SKM-1 (cell line): ENCODE results near the gene SLC39A7.

Experiments
- DNase-seq: peaks from one replicate; lab custom pipeline; 2025; ENCODE audit not compliant: unreplicated experiment; lab: John Stamatoyannopoulos, UW

SLC39A7 gene

DNA sequence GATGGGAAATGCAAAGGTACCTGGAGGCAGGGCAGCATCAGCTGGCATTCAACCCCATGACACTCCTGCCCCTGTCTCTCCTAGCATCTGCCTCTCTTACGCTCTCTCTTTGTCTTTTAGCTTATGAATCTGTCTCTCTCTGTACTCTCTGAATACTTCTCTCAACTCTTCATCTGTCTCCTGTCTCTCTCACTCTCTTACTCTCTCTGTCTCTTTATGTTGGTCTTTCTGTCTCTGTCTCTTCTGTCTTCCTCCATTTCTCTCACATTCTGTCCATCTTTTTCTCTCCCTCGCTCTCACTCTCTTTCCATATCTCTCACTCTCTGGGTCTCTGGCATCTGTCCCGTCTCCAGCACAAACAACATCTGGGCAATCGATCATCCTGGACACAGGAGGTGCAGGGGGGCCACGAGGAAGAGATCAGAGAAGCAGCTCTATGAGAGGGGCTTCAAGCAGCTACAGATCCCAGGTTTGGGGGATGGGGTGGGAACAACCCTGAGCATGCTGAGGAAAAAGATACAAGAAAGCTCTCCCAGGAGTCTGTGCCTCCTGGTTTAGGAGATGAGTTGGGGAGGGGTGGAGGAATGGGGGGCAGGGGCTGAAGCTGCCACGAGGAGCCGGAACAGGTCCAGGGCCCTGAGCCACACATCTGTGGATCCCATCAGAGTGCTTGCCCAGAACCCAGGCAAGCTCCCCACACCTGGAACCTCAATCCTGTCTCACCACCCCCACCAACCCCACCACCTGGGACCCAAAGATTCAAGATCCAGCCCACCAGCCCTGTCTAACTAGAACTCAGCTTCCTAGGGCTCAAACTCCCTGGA, 10.8 kb upstream of the SLC39A7 start:
- DNase-seq, result no peak

DNA sequence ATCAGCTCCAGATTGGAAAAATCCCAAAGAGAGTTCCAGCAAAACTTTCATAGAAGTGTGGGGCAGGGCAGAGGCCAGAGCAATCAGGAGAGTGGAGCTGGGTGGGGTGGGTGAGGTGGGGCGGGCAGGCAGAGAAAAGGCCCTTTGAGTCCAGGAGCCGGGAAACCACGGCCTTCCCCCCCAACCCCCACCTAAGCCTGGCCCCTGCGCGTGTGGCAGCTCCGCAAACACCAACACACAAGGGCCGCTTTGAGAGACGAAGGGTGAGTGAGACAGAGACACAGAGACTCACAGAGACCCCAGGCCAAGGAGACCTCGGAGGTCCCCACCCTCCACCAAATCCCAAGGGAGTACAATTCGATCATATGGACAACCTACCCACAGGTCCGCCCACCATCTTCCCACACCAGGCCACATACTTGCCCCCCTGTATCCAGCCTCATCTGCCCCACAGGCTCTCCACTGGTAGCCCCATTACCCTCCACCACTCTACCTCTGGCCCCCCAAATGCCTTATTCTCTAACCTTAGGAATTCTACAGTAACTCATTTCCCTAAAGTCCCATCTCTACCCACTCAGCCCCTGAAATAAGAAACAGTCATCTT, 10.1 kb upstream of the SLC39A7 start:
- DNase-seq, result no peak

DNA sequence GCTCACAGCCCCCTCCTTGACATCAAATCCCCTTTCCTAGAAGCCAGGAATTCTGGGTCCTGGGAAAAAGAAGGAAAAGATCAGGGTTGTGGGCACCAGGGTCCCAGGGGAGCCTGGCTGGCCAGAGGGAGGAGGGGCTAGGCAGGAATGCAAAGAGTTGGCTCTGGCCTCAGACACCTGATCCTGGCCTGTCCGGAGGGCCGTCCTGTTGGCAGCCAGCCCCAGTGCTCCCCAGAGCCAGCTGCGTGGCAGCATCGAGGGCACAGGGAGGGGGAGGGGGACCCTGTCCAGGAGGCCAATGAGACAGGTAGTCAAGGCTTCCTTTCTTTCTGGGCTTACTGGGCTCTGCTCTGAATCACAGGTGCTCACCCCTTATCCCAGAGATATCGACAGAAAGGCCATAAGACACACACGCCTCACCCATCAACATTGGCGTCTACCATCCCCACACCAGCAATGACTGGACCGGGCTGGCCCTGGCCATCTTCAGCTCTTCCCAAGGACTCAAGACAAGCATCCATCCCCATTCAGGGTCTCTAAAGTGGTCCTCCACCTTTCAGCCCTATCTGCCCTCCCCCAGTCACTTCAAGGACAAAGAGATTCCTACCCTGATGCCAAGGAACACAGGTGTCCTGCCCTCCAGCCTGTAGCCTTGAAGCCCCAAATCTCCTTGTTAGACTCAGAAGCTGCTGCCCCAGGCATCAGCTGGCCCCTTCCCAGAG, 9.1 kb upstream of the SLC39A7 start:
- DNase-seq, result no peak

DNA sequence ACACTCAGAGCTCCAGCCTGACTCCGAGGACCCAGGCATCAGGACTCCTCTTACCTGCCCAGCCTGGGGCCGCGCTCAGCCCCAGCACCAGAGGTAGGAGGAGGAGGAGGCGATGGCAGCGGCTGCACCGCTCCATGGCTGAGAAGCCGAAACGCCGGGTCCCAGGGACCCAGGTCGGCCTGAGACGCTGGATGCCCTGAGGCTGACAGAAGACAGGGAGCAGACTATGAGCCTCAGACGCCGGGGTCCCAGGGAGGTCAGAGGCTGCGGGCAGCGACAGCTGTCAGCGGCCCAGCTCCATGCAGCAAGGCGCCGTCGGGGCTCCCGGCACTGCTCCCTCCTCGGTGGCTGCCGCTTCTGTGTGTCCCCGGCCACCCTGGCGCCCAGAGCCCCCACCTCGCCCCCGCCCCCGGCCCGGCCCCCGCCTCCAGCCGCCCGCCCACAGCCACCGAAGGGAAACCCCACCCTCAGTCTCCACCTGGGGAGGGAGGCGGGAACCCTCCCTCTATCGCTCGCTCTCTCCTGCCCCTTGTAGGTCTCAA, 8.5 kb upstream of the SLC39A7 start, which contains the start of gene COL11A2:
Gene COL11A2, minus strand, starts transcription at position 363 of the 542 bp plus-strand sequence. Its CDS starts 227 bp downstream, at position 136.
- DNase-seq, result no peak

DNA sequence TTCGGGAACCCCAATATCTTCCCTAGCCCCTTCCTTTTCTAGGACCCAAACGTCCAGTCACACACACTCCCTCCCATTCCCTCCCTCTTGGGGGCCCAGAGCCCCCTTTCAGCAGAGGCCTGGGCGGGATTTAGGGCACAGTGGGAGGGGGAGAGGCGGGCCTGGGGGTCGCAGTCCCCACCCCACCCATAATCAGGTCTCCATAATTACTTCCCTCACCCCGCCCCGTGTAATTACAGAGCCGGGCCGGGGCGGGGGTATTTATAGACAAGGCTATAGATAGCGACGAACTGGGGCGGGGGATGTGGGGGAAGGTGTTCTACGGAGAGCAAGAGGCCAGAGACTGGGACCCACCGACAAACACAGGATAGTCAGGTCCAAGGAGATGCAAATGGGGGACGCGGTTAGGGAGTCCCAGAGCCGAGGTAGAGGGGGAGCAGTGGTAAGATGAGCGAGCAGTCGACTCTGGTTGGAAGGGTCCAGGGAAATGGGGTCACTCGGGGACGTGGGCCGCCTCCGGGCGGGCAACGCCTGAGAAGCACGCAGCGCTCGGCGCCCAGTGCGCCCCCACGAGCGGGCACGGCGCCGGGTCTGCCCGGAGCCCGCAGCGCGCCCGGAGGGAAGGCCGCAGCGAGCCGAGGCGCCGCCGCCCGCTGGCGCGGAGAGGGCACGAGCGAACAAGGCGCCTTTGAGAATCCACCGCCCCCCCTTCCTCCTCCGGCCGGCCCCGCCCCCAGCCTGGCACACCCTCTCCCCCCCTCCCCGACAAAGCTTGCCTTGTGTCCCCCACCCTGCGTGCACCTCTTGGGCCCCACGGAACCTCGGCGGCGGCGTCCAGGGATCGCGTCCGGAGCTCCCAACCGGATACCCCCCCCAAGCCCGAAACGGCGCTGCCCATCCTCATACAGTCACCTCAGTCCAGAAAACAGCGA, 7.7 kb upstream of the SLC39A7 start:
- DNase-seq, result no peak

DNA sequence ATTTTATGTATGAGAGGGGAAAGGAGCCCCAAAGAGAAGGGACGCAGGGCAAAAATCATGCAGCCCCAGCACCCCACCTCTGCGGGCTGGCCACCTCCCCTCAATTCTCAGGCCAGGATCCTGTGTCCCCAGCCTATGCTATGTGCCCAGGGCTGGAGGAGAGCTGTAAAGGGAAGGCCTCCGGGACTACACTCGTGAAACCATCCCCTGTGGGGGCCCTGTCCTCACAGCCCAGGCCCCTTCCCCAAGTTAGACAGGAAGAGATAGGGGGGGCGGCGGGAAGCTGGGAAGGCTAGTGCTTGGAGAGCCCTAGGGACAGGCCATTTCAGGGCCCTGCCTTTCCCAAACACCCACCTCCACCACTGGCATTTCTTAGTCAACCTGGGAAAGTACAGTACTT, 7.0 kb upstream of the SLC39A7 start:
- no peak for DNase-seq

DNA sequence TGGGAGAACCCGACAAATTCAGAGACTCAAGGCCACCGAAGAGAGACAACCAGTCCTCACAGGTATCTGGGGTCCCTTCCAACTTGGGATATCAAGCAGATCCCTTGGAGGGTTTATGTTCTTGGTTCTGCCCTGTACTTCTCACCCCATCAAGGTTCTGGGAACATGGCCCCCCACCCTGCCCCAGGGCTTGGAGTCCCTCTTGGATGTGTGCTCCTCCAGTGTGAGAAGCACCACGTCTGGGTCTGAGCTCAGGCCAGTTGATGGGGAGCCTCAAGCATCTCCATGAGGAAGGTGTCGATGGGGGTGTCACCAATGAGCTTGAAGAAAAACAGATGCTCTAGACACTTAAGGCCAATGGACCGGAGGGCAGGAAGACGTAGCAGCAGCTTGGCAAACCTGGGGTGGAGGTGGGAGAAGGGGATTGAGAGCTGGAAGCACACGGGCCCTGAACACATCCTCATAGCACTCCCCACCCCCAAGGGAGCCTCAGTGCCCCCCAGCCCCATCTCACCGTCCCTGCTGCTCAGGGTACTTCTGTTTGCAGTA, 6.2 kb upstream of the SLC39A7 start:
- no peak for DNase-seq

DNA sequence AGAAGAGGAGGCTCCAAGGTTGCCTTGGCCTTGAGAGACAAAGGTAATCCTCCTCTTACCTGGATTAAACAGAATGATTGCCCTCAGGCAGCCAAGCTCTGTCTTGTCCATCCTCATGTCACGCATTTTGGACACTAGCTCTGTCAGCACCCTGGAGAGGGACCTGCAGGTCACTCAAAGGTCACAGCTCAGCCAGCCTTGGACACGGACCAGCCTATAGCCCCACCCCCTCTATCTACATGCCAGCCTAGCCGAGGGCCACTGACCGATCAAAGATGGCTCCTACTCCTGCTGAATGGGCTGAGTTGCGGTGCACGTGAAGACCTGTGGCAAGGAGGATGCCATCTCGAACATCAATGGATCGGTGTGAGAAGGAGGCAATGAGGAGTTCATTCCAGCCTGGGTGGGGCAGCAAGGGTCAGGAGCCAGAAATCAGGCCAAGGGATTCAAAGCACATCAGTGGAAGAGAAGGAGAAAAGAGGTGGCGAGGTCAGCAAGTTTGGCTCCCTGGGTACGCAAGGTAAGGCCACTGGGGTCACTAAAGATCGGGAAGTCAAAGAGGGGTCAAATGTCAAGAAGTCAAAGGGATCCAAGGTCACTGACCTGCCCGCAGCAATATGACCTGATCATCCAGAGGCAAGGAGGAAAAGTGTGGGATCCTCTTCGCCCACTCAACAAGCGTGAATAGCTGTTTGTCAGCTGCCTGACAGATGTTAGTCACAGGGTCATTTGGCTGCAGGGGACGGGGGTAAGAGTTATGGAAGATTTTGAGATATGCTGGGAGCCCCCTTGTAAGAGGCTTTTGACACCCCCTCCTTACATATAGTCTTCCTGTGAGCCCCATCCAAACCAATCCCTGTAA, 5.1 kb upstream of the SLC39A7 start:
- no peak for DNase-seq

DNA sequence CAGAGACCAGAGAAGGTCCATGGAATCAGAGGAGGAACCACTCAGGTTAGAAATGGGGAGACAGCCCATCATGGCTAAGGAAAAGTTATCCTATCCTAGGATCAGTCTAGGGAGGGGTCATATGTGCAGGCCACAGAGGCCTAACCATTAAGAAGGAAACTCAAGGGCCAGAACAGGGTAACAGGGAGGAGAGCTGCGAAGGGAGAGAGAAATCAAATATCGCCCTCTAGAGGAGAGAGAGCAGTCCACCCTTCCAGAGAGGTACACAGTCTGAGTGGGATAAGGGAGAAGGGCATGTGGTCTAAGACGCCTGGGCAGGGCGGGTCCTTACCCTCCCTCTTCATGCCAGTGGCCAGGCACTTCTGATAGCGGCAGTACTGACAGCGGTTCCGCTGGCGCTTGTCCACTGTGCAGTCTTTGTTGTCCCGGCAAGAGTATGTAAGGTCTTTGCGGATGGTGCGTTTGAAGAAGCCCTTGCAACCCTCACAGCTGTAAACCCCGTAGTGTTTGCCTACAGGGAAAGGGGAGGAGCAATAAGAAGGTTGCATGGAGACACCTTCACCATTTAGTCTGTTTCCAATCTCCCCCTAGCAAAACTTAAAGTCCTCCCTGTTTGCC, 3.1 kb upstream of the SLC39A7 start:
- DNase-seq, result peak; percentile 28

DNA sequence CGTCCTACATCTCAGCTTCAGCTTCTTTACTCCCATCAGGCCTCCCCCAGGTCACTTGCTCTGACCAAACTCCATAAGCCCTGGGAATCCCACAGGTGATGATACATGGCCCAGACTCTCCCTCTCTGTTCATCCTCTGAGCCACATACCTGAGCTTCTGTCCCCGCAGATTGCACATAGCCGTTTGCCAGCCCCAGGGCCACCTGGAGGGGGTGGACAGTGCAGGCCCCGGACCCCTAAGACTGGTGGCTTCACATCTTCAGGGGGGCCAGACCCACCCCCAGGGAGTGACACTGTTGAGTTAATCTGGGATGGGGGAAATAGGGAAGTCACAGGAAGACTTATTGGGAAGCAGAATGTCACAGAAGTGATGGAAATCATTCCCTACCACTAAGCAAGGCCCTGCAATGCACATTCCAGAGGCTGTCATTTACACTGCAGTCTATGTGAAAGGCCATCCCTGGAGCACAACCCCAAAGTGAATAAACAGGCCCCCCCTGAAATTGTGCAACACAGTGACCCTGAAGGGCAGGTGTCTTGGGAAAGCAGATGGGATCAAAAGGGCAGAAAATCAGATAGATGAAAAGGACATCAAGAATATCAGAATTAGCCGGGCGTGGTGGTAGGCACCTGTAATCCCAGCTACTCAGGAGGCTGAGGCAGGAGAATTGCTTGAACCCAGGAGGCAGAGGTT, 2.4 kb upstream of the SLC39A7 start:
- no peak for DNase-seq

DNA sequence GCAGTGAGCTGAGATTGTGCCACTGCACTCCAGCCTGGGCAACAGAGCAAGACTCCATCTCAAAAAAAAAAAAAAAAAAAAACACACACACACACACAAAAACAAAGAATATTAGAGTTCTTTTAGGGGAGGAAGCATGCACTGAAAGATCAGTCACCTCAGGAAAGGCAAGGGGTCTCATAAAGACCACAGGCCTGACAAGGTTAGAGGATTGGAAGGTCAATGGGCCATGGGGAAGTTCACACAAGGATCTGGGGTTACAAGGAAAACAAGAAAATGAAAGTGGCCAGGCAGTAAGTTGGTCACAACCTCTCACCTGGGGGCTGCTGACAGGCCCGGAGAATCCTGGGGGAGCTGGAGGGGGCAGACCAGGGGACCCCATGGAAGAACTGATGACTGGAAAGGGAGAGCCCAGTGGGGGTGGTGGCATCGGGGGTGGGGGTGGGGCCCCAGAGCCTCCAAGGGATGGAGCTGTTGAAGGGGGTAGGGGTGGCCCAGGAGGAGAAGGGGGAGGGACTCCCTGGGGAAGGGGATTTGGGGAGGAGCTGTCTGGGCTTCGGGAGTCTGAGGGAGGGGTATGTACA, 1.7 kb upstream of the SLC39A7 start:
- DNase-seq, result no peak

DNA sequence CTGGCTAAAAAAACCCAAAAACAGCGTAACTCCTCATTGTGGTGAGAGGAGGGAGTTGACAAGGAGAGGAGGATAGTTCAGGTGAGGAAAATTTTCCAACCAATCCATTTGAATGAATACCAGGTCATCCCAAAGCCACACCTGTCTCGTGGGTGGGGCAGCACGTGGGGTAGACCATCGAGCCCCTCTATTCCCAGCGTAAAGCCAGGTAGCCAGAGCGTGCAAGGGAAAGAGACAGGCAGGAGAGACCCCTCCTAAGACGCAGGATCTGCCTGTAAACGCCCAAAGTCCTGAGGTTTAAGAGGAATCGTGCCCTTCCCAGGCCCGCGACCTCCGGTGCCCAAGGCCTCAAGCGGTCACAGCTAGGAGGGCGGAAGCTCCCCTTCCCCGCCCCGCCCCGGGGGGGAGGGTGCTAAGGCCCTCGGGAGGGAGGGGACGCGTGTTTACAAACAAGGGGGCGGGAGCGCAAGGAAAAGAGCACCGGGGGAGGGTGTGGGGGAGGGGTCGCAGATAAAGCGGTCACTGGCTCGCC, 914 bp upstream of the SLC39A7 start:
- peak; percentile 48 for DNase-seq

DNA sequence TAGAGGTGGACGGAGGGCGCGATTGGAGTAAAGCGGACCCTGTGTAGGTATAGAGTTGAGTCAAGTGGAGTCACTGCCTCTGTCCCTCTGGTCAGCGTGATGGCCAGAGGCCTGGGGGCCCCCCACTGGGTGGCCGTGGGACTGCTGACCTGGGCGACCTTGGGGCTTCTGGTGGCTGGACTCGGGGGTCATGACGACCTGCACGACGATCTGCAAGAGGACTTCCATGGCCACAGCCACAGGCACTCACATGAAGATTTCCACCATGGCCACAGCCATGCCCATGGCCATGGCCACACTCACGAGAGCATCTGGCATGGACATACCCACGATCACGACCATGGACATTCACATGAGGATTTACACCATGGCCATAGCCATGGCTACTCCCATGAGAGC, 479 bp downstream of the SLC39A7 start:
- DNase-seq, result no peak

DNA sequence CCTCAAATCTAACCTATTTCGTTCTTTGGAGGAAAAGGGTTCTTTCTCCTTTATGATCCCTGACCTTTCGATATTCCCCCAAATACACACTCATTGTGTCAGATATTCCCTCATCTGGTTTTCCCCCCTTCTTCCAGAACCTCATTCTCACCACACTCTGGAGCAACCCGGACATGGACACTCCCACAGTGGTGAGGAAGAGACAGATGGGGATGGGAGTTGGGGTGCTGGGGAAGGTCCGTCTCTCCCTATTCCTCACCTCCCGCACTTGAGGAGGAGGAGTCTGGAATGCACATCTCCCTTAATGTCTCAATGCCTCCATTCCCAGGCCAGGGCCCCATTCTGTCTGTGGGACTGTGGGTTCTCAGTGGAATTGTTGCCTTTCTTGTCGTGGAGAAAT, 1.3 kb downstream of the SLC39A7 start:
- no peak for DNase-seq

DNA sequence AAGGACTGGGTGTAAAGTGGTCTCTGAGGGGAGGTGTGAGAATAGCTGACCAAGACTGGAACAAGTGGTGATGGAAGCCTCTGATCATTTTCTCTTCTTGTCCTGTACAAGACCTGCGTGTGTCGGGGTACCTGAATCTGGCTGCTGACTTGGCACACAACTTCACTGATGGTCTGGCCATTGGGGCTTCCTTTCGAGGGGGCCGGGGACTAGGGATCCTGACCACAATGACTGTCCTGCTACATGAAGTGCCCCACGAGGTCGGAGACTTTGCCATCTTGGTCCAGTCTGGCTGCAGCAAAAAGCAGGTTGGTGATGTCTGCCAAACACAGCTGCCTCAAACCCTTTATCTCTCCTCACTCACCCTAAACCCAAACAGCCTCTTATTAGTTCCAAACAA, 2.1 kb downstream of the SLC39A7 start:
- DNase-seq, result no peak

DNA sequence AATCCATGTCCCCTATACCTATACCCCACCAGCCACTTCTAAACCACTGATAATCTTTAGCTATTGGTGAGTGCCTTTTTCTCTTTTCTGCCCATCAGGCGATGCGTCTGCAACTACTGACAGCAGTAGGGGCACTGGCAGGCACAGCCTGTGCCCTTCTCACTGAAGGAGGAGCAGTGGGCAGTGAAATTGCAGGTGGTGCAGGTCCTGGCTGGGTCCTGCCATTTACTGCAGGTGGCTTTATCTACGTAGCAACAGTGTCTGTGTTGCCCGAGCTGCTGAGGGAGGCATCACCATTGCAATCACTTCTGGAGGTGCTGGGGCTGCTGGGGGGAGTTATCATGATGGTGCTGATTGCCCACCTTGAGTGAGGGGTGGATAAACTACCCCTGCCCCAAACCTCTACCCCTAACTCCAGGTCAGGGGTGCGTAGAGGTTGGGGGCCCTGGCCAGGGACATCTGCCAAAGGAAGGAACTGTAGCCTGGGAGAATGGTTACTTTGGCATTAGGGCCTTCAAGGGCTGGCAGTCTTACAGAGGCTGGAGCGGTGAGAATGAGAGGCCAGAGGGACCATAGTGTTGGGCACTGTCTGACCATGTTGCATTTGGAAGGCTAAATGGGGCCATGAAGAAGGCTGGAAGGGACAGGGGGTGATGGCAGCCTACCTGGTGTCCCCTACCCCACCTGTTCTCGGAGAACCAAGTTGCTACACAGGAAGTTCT, 2.9 kb downstream of the SLC39A7 start:
- no peak for DNase-seq

DNA sequence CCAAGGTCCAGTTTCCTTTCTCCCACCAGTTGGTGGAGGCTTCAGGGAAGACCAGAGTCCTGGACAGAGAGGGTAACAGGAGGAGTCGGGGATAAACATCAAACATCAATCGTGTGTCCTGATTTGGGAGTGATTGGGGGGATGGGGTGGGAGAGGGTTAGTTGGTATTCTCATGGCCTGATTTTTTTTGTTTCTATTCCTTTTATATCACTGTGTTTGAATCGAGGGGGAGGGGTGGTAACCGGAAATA, 3.4 kb downstream of the SLC39A7 start:
- DNase-seq, result no peak
